HepG2 (cell line): Measurements from ENCODE around the gene B3GNT7. TPM values are rescaled to one million over a fixed set of nuclear protein-coding genes. Genes with fewer than 3 reads are reported as not detected.
"Not testable (repeated sequence)": the region's sequence is repeated elsewhere in the genome, so short reads cannot be mapped to it uniquely, and the experiment has no call there.

Experiments
- ATAC-seq: fragments of 200-7000 bp; cut with Tn5 transposase; 3 replicates; pipeline ENCODE4 v1.9.1; 2020; ENCODE audit warnings: mild to moderate bottlenecking, moderate library complexity
- BruUV-seq: library from RNA; stranded (reverse); fragments of 400-500 nt; replicated peaks from 2 replicates; lab custom pipeline; 2021; lab: Mats Ljungman, UMichigan
- CTCF ChIA-PET: fragments of 300-600 bp; formaldehyde crosslinking; extraction: SDS; loops from one replicate; lab custom pipeline; 2021; ENCODE audit warnings: low total read pairs, inconsistent platforms, low intra/inter-chr PET ratio; lab: Yijun Ruan, JAX
- POLR2A ChIA-PET: fragments of 350-600 bp; sonication (Branson Sonifier 250); formaldehyde crosslinking; loops from one replicate; lab custom pipeline; 2020; ENCODE audit warnings: antibody characterized with exemption, inconsistent platforms; lab: Yijun Ruan, JAX
- DNase-seq: peaks from one replicate; pipeline ENCODE4 v3.0.0-alpha.2; 2015; ENCODE audit warnings: low spot score
- FAIRE-seq: peaks from 3 replicates; lab custom pipeline; 2011; peaks lifted over from hg19 to GRCh38; lab: Jason Lieb, UNC
- H2AFZ ChIP-seq: one replicate; pipeline ENCODE4 v1.6.1; 2011; ENCODE audit warnings: low read length, inconsistent platforms
- H3K27ac ChIP-seq: fragments of 300-600 bp; 3 replicates; pipeline ENCODE4 v1.8.0; 2011; ENCODE audit warnings: mixed run types, mild to moderate bottlenecking, mixed read lengths, low read length, inconsistent platforms; ENCODE audit not compliant: insufficient read depth; ENCODE audit errors: extremely low read length
- H3K27me3 ChIP-seq, 2 experiments: fragments of 200-600 bp in 1 of 2; 2 replicates in 1 of 2; 3 replicates in 1 of 2; pipeline versions ENCODE4 v1.6.0 to v1.8.0; 2011; ENCODE audit warnings: low read length in 2 of 2, mild to moderate bottlenecking in 2 of 2, moderate library complexity in 2 of 2, inconsistent platforms in 1 of 2; ENCODE audit not compliant: insufficient read depth in 2 of 2, control insufficient read depth in 1 of 2
- H3K36me3 ChIP-seq, 2 experiments: fragments of 200-600 bp in 1 of 2; replicated peaks in 1 of 2; 2 replicates in 1 of 2; 3 replicates in 1 of 2; pipeline versions ENCODE4 v1.5.1 to v1.8.0; 2011; ENCODE audit warnings: low read length in 2 of 2, inconsistent platforms in 1 of 2; ENCODE audit not compliant: insufficient read depth in 2 of 2, control insufficient read depth in 1 of 2
- H3K4me1 ChIP-seq: 2 replicates; pipeline ENCODE4 v1.5.1; 2012; ENCODE audit warnings: low read length, inconsistent platforms; ENCODE audit not compliant: insufficient read depth
- H3K4me2 ChIP-seq: 2 replicates; pipeline ENCODE4 v1.6.0; 2011; ENCODE audit warnings: low read depth, low read length, inconsistent platforms
- H3K4me3 ChIP-seq, 3 experiments: fragments of 200-600 bp in 1 of 3; sonication (generic), shearing (Covaris generic) in 1 of 3; replicated peaks in 1 of 3; 2 replicates each; pipeline ENCODE4 v1.5.1; 2011 to 2016; ENCODE audit warnings: low read length in 3 of 3, inconsistent platforms in 2 of 3, low read depth in 2 of 3, mild to moderate bottlenecking in 2 of 3, control low read depth in 1 of 3, mixed read lengths in 1 of 3; ENCODE audit not compliant: insufficient read depth in 1 of 3
- H3K79me2 ChIP-seq: one replicate; pipeline ENCODE4 v1.6.1; 2011; ENCODE audit warnings: low read length, inconsistent platforms; ENCODE audit not compliant: insufficient read depth
- H3K9ac ChIP-seq: 2 replicates; pipeline ENCODE4 v1.6.0; 2011; ENCODE audit warnings: mild to moderate bottlenecking, low read depth, low read length, inconsistent platforms; ENCODE audit not compliant: insufficient read depth
- H3K9me3 ChIP-seq: 2 replicates; pipeline ENCODE4 v1.5.1; 2012; ENCODE audit warnings: mild to moderate bottlenecking, low read length
- H4K20me1 ChIP-seq: 2 replicates; pipeline ENCODE4 v1.6.0; 2011; ENCODE audit warnings: inconsistent platforms, mild to moderate bottlenecking, low read length, moderate library complexity; ENCODE audit not compliant: insufficient read depth
- CEBPG ChIP-seq: IDR thresholded peaks from 2 replicates; pipeline ENCODE4 v1.6.1; 2016
- ZNF263 ChIP-seq: sonication (generic); formaldehyde crosslinking; IDR thresholded peaks from 2 replicates; pipeline ENCODE4 v1.4.0; 2020; ENCODE audit warnings: missing genetic modification reagents
- ZNF549 ChIP-seq: sonication (generic); formaldehyde crosslinking; IDR thresholded peaks from 2 replicates; pipeline ENCODE4 v1.5.0; 2020; ENCODE audit warnings: missing genetic modification reagents
- WGBS: methylation state at CpG from one replicate; pipeline ENCODE4 v1.1.6; 2017; ENCODE audit warnings: low lambda C conversion rate; 5-methylcytosine and 5-hydroxymethylcytosine counted together
- in situ Hi-C: cut with HindIII; loops from 2 replicates; pipeline ENCODE4 v1.10.0; 2017; ENCODE audit warnings: low pct_unique_long_range_greater_than_20kb; ENCODE audit not compliant: extremely low pct_ligation_motif_present
- intact Hi-C: fragments of 100-400 bp; cut with micrococcal nuclease; formaldehyde crosslinking; loops from one replicate; pipeline ENCODE4 v1.10.0; 2022; ENCODE audit not compliant: unreplicated experiment
- polyA plus RNA-seq, 8 experiments: library from polyadenylated mRNA; depleted of rRNA in 3 of 8; stranded (reverse) in 7 of 8; unstranded in 1 of 8; fragments of >200 nt; fragmentation: Illumina TruSeq in 4 of 8; extraction: Trizol in 4 of 8; gene quantifications; 2 replicates each; pipeline versions ENCODE4 v1.2.1 to v1.2.3, GENCODE V29; 2011 to 2016; ENCODE audit warnings: low read depth in 4 of 8, missing spikeins in 1 of 8, mixed read lengths in 1 of 8; ENCODE audit not compliant: insufficient read depth in 1 of 8
- total RNA-seq, 5 experiments: library from RNA; depleted of rRNA; stranded (reverse); fragments of >200 nt; fragmentation: Illumina TruSeq; extraction: Trizol; gene quantifications; 2 replicates each; pipeline ENCODE4 v1.2.3, GENCODE V29; 2016; ENCODE audit warnings: low read depth in 1 of 5

The B3GNT7 gene
- total and polyA plus RNA-seq, 2 of the 13 experiments (the other 11 are each of a cell fraction or from before 2014, with no cell fraction given): 0.04 to 0.24 TPM

GRCh38 chr2:231375994-231376615 lies 19.4 kb upstream of the B3GNT7 start:
- ATAC-seq, H3K27me3 ChIP-seq, H2AFZ ChIP-seq, H3K27ac ChIP-seq, H3K36me3 ChIP-seq, in situ Hi-C loops, DNase-seq, H3K9ac ChIP-seq, H3K9me3 ChIP-seq, CTCF ChIA-PET, intact Hi-C loops, H4K20me1 ChIP-seq, BruUV-seq, POLR2A ChIA-PET: not testable (repeated sequence)
- WGBS: 40% methylated on average over 11 of the region's 11 CpGs
- peak; percentile 34; the same call in 1 of the 2 replicates for TF ChIP-seq CEBPG
- TF ChIP-seq, all 625 proteins: peak for 1; not testable (repeated sequence) for 624
- peaks cover 24% of the 10 kb centered on the region for H3K4me1 ChIP-seq
- not testable (repeated sequence) for FAIRE-seq, H3K79me2 ChIP-seq, H3K4me2 ChIP-seq, H3K4me3 ChIP-seq

GRCh38 chr2:231376857-231377256 lies 18.7 kb upstream of the B3GNT7 start:
- no TSS peak for BruUV-seq
- CTCF ChIA-PET: no interaction called here

More at GRCh38 chr2:231376857-231377256, 18.7 kb upstream of the B3GNT7 start:
- DNase-seq: no peak
- Histone ChIP-seq H3K4me2 (no peak overlapping the region), H3K36me3 (no peaks in the 10 kb centered on the region), H3K9ac (no peak overlapping the region), H4K20me1 (no peaks in the 10 kb centered on the region), H3K27ac (no peak overlapping the region), H3K79me2 (no peaks in the 10 kb centered on the region), H3K4me3 (no peak overlapping the region), H3K27me3 (peaks cover 0 to 6% of the 10 kb centered on the region in 2 experiments; a peak in 3 of 5 replicates), H3K4me1 (peaks cover 24% of the 10 kb centered on the region), H2AFZ (no peak overlapping the region), H3K9me3 (no peaks in the 10 kb centered on the region)
- in situ Hi-C loops (no loop called here), intact Hi-C loops (no loop called here)
- POLR2A ChIA-PET: interaction anchor here (0.5 kb wide), 1 partner anchor 75 kb away, joined by 3 read pairs; no protein-coding TSS in a partner anchor
- no peak for ATAC-seq
- TF ChIP-seq ZNF263 (CRISPR knock-in tag) (peak; percentile 80), ZNF549 (CRISPR knock-in tag) (no peak)
- 66% methylated on average over 8 of the region's 8 CpGs for WGBS
- no peak for FAIRE-seq
